Mucosa of gallbladder (tissue), 1 donor: ENCODE measurements around the gene ASB13. TPM values are rescaled to one million over a fixed set of nuclear protein-coding genes. Genes with fewer than 3 reads are reported as not detected.

ENCODE experiments used
- DNase-seq: peaks from one replicate; pipeline ENCODE4 v3.0.0-alpha.2; 2020; ENCODE audit warnings: low spot score
- total RNA-seq: library from RNA; stranded (reverse); gene quantifications from one replicate; pipeline ENCODE4 v1.2.1, GENCODE V29; 2021
- donor health status: DM: no; HTN: no; CAD: no.

Gene ASB13
- total RNA-seq, 1 donor from 2014 or later: 37.3 TPM

DNA sequence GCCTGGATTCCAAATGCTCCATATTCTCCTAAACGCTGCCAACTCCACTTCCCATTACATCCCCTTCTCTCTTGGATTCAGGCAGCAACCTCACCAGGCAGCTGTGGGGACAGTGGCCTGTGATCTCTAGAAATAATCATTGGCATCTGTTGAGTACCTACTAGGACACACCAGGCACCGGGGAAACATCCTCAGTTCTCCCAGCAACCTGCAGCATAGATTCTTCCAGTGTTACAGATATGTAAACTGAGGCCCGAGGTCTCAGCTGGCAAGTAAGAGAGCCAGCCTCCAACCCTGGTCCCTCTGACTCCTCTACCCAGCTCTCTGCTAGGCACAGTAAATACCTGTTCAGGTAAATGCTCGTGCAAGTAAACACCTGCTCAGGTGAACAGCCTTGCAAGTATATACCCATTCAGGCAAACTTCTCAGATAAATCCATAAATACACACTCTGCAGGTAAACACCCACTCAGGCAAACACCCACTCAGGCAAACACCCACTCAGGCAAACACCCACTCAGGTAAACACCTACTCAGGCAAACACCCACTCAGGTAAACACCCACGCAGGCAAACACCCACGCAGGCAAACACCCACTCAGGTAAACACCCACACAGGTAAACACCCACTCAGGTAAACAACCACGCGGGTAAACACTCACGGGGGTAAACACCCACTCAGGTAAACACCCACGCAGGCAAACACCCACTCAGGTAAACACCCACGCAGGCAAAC, 18.7 kb downstream of the ASB13 start:
- no peak for DNase-seq

DNA sequence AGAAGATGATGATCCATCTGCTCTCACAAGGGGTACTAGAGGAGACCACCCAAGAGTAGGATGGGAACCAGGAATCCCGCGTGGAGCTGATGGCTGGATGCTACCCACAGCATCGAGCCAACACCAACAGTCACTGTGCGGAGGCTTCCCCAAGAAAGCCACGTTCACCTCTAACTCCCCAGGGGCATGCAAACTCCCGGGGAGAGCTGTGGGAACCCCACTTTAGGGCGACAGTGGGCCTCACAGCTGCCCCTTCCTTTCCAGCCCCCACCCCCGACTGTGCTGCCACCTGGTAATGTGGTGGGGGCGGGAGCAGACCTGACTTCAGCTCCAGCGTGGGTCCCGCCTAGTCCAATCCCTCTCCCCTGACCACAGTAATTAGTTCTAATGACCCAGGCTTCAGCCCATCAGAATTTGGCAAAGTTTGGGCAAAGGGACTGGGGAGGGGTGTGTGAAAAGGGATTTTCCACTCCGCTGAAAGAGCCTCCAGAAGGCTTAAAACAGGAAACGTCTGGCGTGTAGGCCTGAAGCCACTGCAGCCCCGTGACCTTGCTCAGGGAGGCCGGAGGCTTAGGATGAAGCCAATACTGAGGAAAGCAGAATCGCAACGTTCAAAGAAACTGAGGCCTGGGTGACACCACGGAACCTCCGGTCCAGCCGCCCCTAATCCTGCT, 20.3 kb downstream of the ASB13 start:
- DNase-seq: no peak

DNA sequence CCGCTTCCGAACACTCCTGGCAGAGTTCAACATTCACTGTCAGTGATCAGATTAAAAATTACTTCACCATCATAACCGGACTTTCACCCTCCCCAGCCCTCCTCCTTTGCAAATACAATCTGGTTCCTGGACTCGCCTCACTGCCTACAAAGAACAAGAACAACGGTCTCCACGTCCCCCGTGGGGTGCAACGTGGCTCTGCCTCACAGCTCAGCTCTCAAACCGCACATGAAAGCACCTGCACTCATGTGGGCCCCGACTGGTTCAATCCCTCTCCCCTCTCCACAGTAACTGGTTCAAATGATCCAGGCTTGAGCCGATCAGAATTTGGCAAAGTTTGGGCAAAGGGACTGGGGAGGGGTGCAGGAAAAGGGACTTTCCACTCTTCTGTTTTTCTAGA, 21.0 kb downstream of the ASB13 start:
- DNase-seq: peak; percentile 71

DNA sequence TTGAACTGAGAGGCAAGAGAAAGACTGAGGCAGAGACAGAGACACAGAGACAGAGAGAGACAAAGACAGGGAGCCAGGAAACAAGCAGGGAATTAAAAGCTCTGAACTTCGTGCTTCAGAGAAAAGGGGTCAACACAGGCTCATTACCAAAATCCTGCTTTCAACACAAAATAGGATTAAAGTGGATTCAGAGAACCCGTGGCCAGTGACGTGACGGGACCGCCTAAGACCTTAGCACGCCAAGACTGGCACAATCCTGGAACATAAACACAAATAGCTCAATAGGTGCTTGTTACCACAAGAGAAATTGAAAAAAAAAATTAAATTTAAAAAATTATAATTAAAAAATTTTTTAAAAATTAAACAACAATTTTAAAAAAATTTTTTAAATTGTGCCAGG, 21.5 kb downstream of the ASB13 start:
- DNase-seq: no peak

DNA sequence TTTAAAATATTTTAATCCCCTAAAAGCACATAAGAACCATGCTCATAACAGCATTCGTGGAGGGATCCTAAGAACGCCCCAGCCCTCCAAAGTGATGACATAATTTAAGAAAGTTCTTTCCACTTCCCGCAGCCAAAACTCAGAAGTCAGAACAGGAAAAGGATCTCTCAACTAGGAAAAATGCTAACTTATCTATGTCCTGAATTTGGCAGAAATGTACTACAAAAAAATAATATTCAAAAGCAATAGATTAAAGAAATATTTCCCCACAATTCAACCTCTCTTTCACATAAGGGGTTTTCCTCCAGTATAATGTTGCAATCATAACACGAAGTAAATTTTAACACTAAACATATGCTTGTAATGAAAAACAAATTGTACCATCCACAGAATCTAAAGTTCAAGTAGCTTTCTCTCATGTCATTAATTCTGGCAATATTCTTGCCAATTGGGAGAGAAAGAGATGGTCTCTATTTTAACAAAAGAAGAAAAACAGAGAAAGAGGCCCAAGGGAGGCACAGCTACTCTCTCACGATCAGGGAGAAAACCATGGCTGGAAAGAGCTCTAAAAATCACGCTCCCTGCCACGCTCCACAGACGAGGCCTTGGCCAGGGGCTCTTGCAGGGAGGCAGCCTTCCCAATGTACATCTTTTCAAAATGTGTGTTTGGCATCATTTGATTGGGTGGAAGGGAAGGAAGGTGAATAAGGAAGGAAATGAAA, 22.9 kb downstream of the ASB13 start:
- no peak for DNase-seq

DNA sequence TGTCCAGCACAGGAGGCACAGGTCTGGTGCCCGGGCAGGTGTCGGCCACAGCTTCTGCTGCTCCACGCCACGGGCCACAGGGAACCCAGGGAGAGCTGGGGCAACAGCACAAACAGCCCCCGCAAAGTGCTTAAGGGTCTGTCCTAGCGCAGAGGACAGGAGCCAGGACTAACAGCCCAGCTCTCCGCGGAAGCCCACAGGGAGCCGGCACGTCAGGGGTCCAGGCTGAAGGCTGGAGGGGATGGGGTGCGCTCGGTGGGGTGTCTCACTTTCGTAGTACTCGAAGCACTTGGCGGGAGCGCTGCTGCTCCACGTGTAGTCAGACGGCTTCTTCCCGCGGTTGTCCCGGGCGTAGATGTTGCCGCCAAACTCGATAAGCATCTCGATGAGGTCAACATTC, 24.9 kb downstream of the ASB13 start:
- no peak for DNase-seq

DNA sequence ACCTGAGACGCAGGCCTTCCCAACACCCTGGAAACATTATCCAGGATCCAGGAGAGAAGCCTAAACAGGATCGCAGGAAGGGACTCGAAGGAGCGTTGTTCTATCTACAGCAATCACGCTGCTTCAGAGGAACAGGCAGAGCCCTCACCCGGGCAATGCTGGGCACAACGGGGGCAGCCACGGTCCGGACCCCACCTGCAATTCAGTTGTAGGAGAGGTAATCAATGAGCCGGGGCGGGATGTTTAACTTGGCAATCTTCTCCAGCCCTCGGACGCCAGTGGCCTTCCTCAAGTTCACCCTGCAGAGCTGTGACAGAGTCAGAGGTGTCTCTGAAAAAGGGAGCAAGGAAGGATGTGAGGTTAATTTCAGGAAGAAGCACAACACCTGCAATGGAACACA, 25.9 kb downstream of the ASB13 start:
- peak; percentile 78 for DNase-seq

DNA sequence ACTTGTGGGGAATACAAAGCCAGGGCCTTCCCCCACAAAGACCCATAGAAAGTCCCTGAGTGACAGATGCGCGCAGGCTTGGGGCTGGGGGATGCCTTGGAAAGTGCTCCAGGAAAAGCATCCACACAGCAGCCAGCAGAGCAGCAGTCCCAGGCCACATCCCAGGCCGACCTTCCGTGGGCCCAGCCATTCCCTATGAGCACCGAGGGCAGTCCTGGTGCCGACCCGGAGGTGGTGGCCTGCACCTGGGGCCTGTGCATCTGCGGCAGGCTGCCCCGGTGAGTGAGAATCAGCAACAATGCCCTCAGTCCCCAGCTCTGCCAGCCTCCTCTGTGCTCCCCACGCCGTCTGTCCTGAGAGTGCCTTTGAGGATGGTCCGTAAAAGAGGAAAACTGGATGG, 26.4 kb downstream of the ASB13 start:
- DNase-seq: no peak

DNA sequence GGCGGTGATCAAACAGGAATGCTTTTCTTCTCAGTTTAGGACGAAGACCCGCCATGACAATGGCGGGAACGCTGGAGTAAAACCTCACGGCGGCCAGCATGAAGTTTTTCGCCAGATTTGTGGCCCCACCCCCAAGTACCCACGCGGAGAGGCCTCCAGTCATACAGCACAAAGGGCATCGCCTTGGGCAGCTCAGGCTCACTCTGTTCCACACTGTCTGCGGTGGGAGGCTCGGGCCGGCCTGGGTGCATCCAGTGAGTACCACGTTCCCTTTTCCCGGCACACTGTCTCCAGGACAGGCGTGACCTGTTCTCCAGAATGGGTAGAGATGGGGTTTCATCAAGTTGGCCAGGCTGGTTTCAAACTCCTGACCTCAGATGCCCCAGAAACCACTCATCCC, 27.3 kb downstream of the ASB13 start:
- DNase-seq: no peak

DNA sequence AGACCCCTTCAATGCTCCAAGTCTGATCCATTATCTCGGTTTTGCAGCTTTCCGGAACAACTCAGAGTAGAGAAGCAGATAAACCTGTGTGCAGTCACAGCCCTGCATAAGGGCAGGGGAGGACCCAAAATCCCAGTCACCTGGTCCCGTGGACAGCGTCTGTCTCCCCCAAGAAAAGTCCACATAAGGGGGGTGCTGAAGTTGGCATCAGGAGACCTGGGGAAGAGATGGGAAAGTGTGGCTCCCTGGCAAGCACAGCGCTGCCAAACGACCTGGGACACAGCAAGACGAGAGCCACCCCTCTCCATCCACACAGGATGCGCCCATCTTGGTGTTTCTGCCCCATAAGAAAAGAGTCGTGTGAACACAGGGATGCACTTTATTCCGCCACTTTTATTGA, 27.9 kb downstream of the ASB13 start:
- no peak for DNase-seq

DNA sequence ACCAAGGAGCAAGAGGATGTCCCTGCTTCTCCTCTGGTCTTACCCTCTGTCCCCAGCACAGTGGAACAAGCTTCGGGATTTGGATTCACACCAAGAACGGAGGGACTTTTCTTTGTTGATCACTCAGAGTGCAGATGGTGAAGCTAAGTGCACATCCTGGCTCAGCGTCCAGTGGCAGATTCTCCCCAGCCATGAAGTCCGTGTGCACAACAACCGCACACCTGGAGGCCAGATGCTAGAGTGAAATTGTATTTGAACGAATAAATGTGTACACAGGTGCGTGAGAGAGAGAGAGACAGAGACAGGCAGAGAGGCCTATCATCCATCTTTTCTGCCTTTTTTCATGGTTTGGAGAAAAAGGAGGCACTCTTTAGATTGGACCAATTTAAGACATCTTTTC, 31.5 kb downstream of the ASB13 start:
- DNase-seq: no peak

DNA sequence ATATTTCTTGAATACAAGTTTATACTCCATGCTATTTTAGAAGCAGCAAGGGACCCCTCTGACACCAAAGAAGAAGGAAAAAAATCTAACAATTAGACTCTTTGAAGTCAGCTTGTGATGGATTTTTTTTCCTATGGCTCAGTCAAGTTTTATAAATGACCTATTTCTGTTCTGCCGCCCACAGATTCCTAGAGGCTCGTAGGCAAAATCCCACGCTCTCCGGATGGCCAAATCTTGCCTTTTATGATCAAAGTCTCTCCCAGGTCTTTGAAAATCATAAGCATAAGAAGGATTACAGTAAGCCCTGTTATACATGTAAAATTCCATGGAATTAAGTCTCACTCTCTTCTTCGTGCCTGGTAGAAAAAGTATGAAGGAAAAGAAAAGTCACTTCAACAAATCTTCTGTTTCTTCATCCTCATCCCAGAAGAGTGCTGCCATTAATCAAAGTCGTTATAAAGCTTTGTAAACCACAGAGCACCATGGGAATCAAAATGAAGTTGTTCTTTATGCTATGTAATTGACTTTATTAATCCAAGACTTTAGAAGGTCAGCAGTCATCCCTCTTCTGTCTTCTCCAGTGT, 33.1 kb downstream of the ASB13 start:
- no peak for DNase-seq

DNA sequence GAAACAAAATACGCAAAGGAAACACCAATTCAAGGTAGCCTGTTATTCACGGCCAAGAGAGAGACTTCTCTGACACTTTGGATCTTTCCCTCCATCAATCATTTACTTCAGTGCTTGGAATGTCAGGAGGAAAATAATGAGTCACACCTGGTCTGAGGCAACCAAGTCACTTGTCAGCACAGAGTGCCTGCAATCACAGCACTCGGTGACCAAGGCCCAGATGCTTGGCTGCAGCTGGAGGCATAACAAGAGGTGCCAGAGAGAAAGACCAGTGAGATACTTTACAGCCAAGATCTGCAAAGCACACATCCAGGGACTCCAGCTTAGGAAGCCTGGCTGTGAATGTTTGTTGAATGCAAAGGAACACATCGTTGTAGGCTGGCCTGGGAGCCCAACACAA, 33.9 kb downstream of the ASB13 start:
- peak; percentile 67 for DNase-seq

DNA sequence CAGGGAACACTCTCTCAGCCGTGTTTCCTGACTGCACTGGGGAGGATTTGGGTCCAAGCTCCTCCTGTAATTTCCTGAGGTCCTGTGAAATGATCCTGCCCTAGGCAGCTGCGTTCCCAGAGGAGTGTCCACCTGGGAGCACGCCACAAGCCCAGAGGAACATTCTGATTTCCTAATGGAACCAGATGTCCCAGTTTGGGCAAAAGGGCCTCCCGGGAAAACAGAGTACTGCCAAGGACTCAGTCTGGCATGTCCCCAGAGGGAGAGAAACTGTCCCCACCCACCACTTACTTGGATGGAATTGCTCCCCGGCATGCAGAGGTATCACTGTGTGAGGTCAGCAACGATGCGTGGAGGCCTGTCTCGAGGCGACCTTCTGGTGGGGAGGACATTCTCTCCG, 34.5 kb downstream of the ASB13 start:
- DNase-seq: no peak

DNA sequence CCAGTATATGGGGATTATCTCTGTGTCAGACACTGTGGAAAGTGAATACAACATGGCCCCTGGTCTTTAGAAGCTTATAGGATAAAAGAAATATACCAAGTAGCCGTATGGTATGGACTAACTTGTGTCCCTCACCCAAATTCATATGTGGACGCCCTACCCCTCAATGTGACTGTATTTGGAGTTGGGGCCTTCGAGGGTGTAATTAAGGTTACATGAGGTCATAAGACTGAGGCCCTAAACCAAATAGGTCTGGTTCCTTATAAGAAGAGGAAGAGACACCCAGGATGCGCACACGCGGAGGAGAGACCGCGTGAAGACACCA, 36.3 kb downstream of the ASB13 start:
- no peak for DNase-seq

DNA sequence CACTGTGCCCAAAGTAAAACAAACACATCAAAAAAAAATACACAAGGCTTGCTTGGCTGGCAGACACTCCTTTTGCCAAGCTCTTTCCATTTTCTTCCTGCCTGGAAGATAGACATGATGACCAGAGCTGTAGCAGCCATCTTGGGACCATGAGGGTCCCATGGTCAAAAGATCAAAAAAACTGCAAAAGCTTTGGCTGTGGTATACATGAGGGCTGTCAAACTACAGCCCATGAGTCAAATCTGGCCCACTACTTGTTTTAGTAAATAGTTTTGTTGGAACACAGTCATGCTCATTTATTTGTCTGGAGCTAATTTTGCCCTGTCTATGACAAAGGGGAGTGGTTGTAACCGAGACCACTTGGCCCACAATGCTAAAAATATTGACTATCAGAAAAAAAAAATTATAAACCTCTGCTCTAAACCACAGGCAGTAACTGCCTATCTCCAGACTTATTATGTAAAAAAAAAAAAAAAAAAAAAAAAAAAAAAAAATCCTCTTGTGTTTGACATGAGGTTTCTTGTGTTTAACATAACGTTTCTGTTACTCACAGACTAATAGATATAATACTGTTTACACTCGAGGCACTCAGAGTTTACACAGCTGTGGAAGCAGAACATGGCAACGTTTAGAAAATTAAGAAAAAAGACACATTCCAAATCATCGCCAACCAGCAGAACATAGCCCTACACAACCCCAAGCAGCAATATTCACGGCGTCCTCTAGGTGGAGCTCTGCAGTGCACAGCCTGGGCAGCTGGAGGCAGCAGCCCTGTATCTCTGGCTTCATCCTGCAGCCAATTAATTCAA, 36.9 kb downstream of the ASB13 start:
- peak; percentile 88 for DNase-seq

DNA sequence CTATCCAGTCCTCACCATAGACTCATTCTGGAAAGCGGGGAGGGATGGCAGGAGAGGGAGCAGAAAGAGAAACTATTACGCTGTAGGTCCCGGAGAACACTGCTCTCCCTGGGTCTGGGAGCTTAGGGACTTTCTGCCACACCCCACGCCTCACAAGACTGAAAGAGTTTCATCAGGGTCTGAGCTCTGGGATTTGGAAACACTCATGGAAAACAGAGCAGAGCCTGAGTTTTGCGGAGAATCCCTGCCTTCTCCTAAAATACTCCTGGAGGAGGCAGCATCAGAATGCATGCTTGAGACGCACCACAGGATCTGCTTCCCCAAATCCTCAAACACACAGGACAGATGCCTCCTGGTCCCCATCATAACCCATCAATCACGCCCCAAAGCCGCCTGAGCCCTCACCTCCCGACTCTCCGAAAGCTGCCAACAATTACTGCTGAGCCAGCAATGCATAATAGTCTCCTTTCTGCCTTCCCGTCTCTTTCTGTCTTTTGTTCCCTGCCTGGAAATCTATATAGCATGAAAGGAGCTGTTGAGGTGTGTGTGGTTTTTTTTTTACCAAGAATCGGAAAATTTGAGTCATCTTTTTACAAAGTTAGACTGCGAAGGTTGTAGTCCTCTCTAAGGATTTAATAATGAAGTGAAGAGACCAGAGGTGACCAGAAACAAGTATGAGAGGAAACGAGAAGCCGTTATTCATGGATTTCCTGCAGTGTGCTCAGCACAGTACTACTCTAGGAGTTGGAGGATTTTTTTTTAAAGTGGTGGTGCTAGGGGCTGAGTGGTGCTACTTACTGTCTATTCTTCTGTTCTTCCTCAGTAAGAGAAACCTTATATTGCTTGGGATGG, 37.7 kb downstream of the ASB13 start:
- DNase-seq: no peak

DNA sequence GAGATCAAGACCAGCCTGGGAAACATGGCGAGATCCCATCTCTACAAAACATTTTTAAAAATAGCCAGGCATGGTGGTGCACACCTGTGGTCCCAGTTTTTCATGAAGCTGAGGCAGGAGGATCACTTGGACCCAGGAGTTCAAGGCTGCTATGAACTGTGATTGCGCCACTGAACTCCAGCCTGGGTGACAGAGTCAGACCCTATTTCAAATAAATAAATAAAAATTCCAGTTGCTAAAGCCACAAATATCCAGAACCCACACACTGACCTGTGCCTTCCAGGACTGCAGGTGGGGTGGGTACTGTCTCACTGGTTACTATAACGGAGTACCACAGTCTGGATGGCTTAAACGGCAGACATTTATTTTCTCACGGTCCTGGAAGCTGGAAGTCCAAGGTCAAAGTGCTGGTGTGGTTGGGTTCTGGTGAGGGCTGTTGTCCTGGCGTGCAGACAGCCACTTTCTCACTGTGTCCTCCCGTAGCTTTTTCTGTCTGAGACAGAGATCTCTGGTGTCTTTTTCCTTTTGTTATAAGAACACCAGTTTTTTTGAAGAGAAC, 38.8 kb downstream of the ASB13 start:
- DNase-seq: no peak

DNA sequence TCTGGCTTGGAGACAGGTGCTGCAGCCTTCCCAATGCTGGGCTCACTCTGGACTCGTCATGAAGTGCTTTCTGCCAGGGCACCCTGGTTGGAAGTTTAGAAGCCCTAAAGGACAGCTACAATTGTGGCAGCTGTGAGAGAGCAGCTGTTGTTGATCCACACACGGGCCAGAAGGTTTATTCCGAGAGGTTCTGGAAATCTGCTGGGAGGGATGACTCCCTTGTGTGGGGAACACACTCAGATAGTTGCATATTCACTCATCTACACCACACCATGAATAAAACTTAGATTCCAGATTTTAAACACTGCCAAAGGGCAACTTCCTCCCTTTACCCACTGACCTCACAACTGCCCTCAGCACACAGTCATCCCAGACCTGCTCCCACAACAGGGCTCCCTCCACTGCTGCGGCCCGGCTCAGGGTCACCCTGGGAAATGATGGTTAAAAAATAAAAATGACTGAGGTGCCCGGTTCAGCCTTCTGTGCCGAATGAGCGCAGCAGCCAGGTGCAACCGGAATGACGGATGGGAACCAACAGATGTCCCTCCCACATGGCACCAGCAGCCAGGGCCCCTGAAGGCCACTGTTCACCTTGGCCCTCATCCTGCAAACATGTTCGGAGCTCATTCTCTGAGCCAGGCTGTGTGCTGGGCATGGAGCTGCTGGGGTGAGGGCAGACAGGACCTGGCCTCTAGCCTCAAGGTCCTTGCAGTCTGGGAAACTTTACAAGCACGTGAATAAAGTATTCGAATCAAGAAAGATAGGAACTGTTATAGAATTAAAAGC, 40.2 kb downstream of the ASB13 start:
- DNase-seq: no peak

DNA sequence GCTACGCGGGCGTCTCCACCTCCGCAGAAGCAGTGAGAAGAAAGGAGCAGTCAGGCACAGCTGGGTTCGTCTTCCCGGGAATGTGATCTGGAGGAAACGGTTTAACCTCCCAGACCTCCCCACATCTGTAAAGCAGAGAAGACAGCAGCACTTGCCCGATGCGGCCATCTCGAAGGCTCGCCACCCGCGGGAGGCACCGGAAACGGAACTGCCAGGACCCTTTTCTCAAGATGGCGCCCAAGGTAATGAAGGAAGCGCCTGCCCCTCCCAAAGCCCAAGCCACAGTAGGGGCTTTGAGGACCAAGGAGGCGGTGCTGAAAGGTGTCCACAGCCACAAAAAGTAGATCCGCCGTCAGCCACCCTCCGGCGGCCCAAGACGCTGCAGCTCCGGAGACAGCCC, 41.7 kb downstream of the ASB13 start:
- DNase-seq: no peak
